ENCODE data around the gene APPL1. TPM values are rescaled to one million over a fixed set of nuclear protein-coding genes. Genes with fewer than 3 reads are reported as not detected.

APPL1 gene
- total and polyA plus RNA-seq, 2 of the 13 experiments (the other 11 are each of a cell fraction or from before 2014, with no cell fraction given), result 14.3 to 29.0 TPM

- peaks cover 6 to 47% of the 10 kb centered on the region in 2 experiments; a peak in 3 of 5 replicates for H3K36me3 ChIP-seq (replicated peaks in 1 of 2; ENCODE audit: control insufficient read depth in 1 of 2, insufficient read depth in 2 of 2, low read length in 2 of 2)
- DNase-seq (ENCODE audit: low spot score) (no peak), FAIRE-seq (no peak), ATAC-seq (no peak)
- no peaks in the 10 kb centered on the region for H3K79me2 ChIP-seq (ENCODE audit: insufficient read depth, low read length)
- no TSS peak for BruUV-seq (replicated peaks)
- H2AFZ ChIP-seq (ENCODE audit: low read length), result no peak overlapping the region
- H3K4me2 ChIP-seq (ENCODE audit: low read depth, low read length), result no peak overlapping the region
- POLR2A ChIA-PET, result no interaction called here
- WGBS (ENCODE audit: low lambda C conversion rate), result 97% methylated on average over 4 of the region's 4 CpGs
- H3K9ac ChIP-seq (ENCODE audit: insufficient read depth, low read depth, low read length), result no peak overlapping the region
- H4K20me1 ChIP-seq (ENCODE audit: insufficient read depth, low read length), result no peaks in the 10 kb centered on the region
- no peaks in the 10 kb centered on the region for H3K9me3 ChIP-seq (ENCODE audit: low read length)
- CTCF ChIA-PET (ENCODE audit: low intra/inter-chr PET ratio, low total read pairs), result no interaction called here
- no peak for TF ChIP-seq ISX (CRISPR knock-in tag; conservative IDR thresholded peaks at IDR 0.05)
- no peak for TF ChIP-seq FIP1L1 (IDR thresholded peaks at IDR 0.05; ENCODE audit: borderline replicate concordance, insufficient read depth, low read depth, low read length)
- no peak for TF ChIP-seq ZNF354B (CRISPR knock-in tag; IDR thresholded peaks at IDR 0.05)
- TF ChIP-seq, protein P1, sequence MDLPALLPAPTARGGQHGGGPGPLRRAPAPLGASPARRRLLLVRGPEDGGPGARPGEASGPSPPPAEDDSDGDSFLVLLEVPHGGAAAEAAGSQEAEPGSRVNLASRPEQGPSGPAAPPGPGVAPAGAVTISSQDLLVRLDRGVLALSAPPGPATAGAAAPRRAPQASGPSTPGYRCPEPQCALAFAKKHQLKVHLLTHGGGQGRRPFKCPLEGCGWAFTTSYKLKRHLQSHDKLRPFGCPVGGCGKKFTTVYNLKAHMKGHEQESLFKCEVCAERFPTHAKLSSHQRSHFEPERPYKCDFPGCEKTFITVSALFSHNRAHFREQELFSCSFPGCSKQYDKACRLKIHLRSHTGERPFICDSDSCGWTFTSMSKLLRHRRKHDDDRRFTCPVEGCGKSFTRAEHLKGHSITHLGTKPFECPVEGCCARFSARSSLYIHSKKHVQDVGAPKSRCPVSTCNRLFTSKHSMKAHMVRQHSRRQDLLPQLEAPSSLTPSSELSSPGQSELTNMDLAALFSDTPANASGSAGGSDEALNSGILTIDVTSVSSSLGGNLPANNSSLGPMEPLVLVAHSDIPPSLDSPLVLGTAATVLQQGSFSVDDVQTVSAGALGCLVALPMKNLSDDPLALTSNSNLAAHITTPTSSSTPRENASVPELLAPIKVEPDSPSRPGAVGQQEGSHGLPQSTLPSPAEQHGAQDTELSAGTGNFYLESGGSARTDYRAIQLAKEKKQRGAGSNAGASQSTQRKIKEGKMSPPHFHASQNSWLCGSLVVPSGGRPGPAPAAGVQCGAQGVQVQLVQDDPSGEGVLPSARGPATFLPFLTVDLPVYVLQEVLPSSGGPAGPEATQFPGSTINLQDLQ (CRISPR knock-in tag; IDR thresholded peaks at IDR 0.05), result no peak
- no peak for TF ChIP-seq CEBPG (CRISPR knock-in tag; IDR thresholded peaks at IDR 0.05)
- no peak for TF ChIP-seq ZBTB38 (CRISPR knock-in tag; IDR thresholded peaks at IDR 0.05)
- no peaks in the 10 kb centered on the region for H3K27me3 ChIP-seq (ENCODE audit: control insufficient read depth in 1 of 2, insufficient read depth in 2 of 2, low read length in 2 of 2)
- H3K4me1 ChIP-seq (ENCODE audit: insufficient read depth, low read length), result no peaks in the 10 kb centered on the region
- in situ Hi-C loops (cut with HindIII; ENCODE audit: extremely low pct_ligation_motif_present, low pct_unique_long_range_greater_than_20kb), result no loop called here
- H3K4me3 ChIP-seq (replicated peaks in 1 of 3; ENCODE audit: insufficient read depth in 1 of 3, low read depth in 2 of 3, low read length in 3 of 3), result no peak overlapping the region
- H3K27ac ChIP-seq (ENCODE audit: extremely low read length, insufficient read depth, low read length), result no peak overlapping the region
- intact Hi-C loops (cut with micrococcal nuclease; ENCODE audit: unreplicated experiment), result no loop called here
These were observed 33.6 kb downstream of the APPL1 start for GRCh38 chr3:57261119-57261518.

DNA sequence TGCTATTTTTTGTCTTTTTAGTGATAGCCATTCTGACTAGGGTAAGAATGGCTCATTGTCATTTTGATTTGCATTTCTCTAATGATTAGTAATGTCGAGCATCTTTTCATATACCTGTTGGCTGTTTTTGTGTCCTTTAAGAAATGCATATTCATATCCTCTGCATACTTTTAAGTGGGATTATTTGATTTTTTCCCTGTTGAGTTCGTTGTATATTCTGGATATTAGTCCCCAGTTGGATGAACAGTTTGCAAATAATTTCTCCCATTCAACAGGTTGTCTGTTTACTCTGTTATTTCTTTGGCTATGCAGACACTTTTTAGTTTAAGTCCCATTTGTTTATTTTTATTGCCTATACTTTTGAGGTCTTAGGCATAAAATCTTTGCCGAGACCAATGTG, 34.4 kb downstream of the APPL1 start:
- ATAC-seq, result no peak
- Histone ChIP-seq H3K27ac (ENCODE audit: extremely low read length, insufficient read depth, low read length) (no peak overlapping the region), H3K27me3 (ENCODE audit: control insufficient read depth in 1 of 2, insufficient read depth in 2 of 2, low read length in 2 of 2) (no peaks in the 10 kb centered on the region), H3K36me3 (replicated peaks in 1 of 2; ENCODE audit: control insufficient read depth in 1 of 2, insufficient read depth in 2 of 2, low read length in 2 of 2) (peaks cover 6 to 43% of the 10 kb centered on the region in 2 experiments; a peak in 3 of 5 replicates), H3K9ac (ENCODE audit: insufficient read depth, low read depth, low read length) (no peak overlapping the region), H3K79me2 (ENCODE audit: insufficient read depth, low read length) (no peaks in the 10 kb centered on the region), H3K9me3 (ENCODE audit: low read length) (no peaks in the 10 kb centered on the region), H3K4me1 (ENCODE audit: insufficient read depth, low read length) (no peaks in the 10 kb centered on the region), H4K20me1 (ENCODE audit: insufficient read depth, low read length) (no peaks in the 10 kb centered on the region), H3K4me3 (replicated peaks in 1 of 3; ENCODE audit: insufficient read depth in 1 of 3, low read depth in 2 of 3, low read length in 3 of 3) (no peak overlapping the region), H2AFZ (ENCODE audit: low read length) (no peak overlapping the region), H3K4me2 (ENCODE audit: low read depth, low read length) (no peak overlapping the region)
- POLR2A ChIA-PET, result no interaction called here
- FAIRE-seq, result no peak
- BruUV-seq (replicated peaks), result no TSS peak
- intact Hi-C loops (cut with micrococcal nuclease; ENCODE audit: unreplicated experiment) (no loop called here), in situ Hi-C loops (cut with HindIII; ENCODE audit: extremely low pct_ligation_motif_present, low pct_unique_long_range_greater_than_20kb) (no loop called here)
- CTCF ChIA-PET (ENCODE audit: low intra/inter-chr PET ratio, low total read pairs), result no interaction called here
- no peak for DNase-seq (ENCODE audit: low spot score)
- WGBS (ENCODE audit: low lambda C conversion rate), result 95% methylated on average over 3 of the region's 3 CpGs
- no peak for TF ChIP-seq ZNF264 (CRISPR knock-in tag; IDR thresholded peaks at IDR 0.05)
- no peak for TF ChIP-seq MTA1 (CRISPR knock-in tag; IDR thresholded peaks at IDR 0.05; ENCODE audit: borderline replicate concordance)
- TF ChIP-seq HOXD1 (CRISPR knock-in tag; IDR thresholded peaks at IDR 0.05), result no peak
- no peak for TF ChIP-seq ZEB1 (IDR thresholded peaks at IDR 0.05; ENCODE audit: insufficient replicate concordance, low read depth)
- no peak for TF ChIP-seq ATF6 (CRISPR knock-in tag; conservative IDR thresholded peaks at IDR 0.05)
- TF ChIP-seq FOXA3 (CRISPR knock-in tag; IDR thresholded peaks at IDR 0.05), result no peak
- TF ChIP-seq AGO2 (optimal IDR thresholded peaks at IDR 0.05; ENCODE audit: low read depth, low read length), result no peak
- TF ChIP-seq ZNF7 (CRISPR knock-in tag; IDR thresholded peaks at IDR 0.05), result no peak
- no peak for TF ChIP-seq ZNF773 (CRISPR knock-in tag; IDR thresholded peaks at IDR 0.05; ENCODE audit: borderline replicate concordance)
- TF ChIP-seq, protein P2, sequence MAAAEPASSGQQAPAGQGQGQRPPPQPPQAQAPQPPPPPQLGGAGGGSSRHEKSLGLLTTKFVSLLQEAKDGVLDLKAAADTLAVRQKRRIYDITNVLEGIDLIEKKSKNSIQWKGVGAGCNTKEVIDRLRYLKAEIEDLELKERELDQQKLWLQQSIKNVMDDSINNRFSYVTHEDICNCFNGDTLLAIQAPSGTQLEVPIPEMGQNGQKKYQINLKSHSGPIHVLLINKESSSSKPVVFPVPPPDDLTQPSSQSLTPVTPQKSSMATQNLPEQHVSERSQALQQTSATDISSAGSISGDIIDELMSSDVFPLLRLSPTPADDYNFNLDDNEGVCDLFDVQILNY (CRISPR knock-in tag; conservative IDR thresholded peaks at IDR 0.05), result no peak

Measured in HepG2 (cell line).